Measurements from ENCODE around the gene COIL. TPM values are rescaled to one million over a fixed set of nuclear protein-coding genes. Genes with fewer than 3 reads are reported as not detected.

Gene COIL
- total RNA-seq, 1 experiment from 2014 or later: 31.2 TPM

DNA sequence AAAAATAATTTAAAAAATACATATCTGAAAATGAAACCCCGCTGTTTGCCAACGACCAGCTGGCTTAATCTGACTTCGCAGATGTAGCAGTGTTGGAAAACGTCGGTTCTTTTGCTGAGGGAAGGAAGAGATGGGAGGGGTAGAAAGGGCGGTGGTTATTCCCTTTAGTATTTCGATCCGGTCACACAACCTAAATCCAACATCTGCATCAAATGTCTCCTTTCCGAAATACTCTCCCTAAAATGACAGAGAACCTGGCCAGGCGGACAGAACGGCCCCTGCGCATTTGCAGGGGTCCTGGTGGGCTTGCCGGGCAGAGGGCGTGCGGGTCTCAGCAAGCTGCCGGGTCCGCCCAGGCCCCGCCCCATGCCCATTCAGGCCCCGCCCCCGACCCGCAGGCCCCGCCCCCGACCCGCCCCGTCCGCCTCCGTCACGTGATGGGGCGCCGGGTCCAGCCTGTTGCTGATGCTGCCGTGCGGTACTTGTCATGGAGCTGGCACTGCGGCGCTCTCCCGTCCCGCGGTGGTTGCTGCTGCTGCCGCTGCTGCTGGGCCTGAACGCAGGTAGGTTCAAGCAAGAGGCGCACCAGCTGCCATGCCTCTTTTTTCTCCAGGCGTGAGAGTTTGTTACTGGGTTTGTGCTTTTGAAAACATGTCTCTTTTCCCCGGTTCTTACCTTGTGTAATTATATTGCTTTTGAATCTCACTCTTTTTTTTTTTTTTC, 17.0 kb upstream of the COIL start, which contains the start of gene SCPEP1:
Gene SCPEP1 (plus strand): TSS at position 459 of the 723 bp plus-strand sequence. CDS start 29 bp downstream, at position 488.
- no peaks in the 10 kb centered on the region for H4K20me1 ChIP-seq (ENCODE audit: insufficient read depth)
- CTCF ChIA-PET: interaction anchor here (0.6 to 2.1 kb wide), 6 partner anchors 9 to 158 kb away, joined by 3 to 7 read pairs (median 3); partner anchors contain the start of genes AKAP1 and COIL
- no peaks in the 10 kb centered on the region for H3K79me2 ChIP-seq (ENCODE audit: insufficient read depth, low read length)
- RAD21 ChIA-PET (ENCODE audit: low non-redundant PET in 1 of 2, low total read pairs in 2 of 2, uncharacterized antibody in 2 of 2, unreplicated experiment in 2 of 2): no interaction called here
- peaks cover 8 to 14% of the 10 kb centered on the region in 2 experiments; a peak in 3 of 4 replicates for H3K4me1 ChIP-seq (ENCODE audit: control insufficient read depth in 1 of 2, insufficient read depth in 2 of 2, low read length in 2 of 2)
- H3K4me3 ChIP-seq (replicated peaks in 1 of 2; ENCODE audit: low read depth in 1 of 2, low read length in 2 of 2): peak within 1 kb of the TSS; percentile 60 to 74
- no peaks in the 10 kb centered on the region for H3K9me3 ChIP-seq (ENCODE audit: control insufficient read depth in 1 of 2, insufficient read depth in 1 of 2, low read depth in 1 of 2, low read length in 2 of 2)
- no peaks in the 10 kb centered on the region for H3K36me3 ChIP-seq (ENCODE audit: control insufficient read depth in 1 of 2, insufficient read depth in 2 of 2, low read length in 2 of 2)
- POLR2A ChIA-PET: interaction anchor here (0.6 to 2.5 kb wide), 10 partner anchors 10 to 208 kb away, joined by 3 to 11 read pairs (median 4); partner anchors contain the start of genes COIL and TRIM25
- peak within 1 kb of the TSS; percentile 97 for H2AFZ ChIP-seq (ENCODE audit: low read depth, low read length, poor library complexity, severe bottlenecking)
- H3K27me3 ChIP-seq (ENCODE audit: insufficient read depth, low read length): no peaks in the 10 kb centered on the region
- DNase-seq (ENCODE audit: low read depth, low spot score) (peak; percentile 60), ATAC-seq (peak; percentile 94)
- peak within 1 kb of the TSS; percentile 95 for H3K4me2 ChIP-seq (ENCODE audit: low read length)
- BruUV-seq (replicated peaks): no TSS peak
- TF ChIP-seq TCF7L2 (IDR thresholded peaks at IDR 0.05; ENCODE audit: borderline replicate concordance, extremely low read depth, insufficient read depth, insufficient read length) (no peak), CBX3 (IDR thresholded peaks at IDR 0.05; ENCODE audit: low read depth) (peak; percentile 45; the same call in 1 of the 2 replicates), JUND (IDR thresholded peaks at IDR 0.05) (no peak), POLR2AphosphoS5 (IDR thresholded peaks at IDR 0.05; ENCODE audit: low read depth, low read length) (peak; percentile 84), YY1 (IDR thresholded peaks at IDR 0.05; ENCODE audit: extremely low read depth, insufficient replicate concordance, low read depth, low read length) (peak; percentile 32), SP1 (IDR thresholded peaks at IDR 0.05; ENCODE audit: low read depth) (peak; percentile 12; the same call in 1 of the 2 replicates), SIN3A (IDR thresholded peaks at IDR 0.05; ENCODE audit: low read depth) (peak; percentile 71), ELF1 (IDR thresholded peaks at IDR 0.05; ENCODE audit: borderline replicate concordance, low read depth) (no peak), EZH2 (IDR thresholded peaks at IDR 0.05) (no peak), FOSL1 (IDR thresholded peaks at IDR 0.05; ENCODE audit: low read depth) (no peak), EZH2phosphoT487 (IDR thresholded peaks at IDR 0.05; ENCODE audit: borderline replicate concordance) (no peak), EGR1 (IDR thresholded peaks at IDR 0.05; ENCODE audit: low read depth) (no peak), ZFX (IDR thresholded peaks at IDR 0.05) (no peak), ZNF274 (IDR thresholded peaks at IDR 0.05; ENCODE audit: low read depth, low read length) (no peak), POLR2A (IDR thresholded peaks at IDR 0.05; ENCODE audit: borderline replicate concordance, extremely low read depth, insufficient read depth, insufficient read length) (peak; percentile 58)
- TF ChIP-seq, protein P1, sequence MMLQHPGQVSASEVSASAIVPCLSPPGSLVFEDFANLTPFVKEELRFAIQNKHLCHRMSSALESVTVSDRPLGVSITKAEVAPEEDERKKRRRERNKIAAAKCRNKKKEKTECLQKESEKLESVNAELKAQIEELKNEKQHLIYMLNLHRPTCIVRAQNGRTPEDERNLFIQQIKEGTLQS (IDR thresholded peaks at IDR 0.05): no peak
- TF ChIP-seq, protein P2, sequence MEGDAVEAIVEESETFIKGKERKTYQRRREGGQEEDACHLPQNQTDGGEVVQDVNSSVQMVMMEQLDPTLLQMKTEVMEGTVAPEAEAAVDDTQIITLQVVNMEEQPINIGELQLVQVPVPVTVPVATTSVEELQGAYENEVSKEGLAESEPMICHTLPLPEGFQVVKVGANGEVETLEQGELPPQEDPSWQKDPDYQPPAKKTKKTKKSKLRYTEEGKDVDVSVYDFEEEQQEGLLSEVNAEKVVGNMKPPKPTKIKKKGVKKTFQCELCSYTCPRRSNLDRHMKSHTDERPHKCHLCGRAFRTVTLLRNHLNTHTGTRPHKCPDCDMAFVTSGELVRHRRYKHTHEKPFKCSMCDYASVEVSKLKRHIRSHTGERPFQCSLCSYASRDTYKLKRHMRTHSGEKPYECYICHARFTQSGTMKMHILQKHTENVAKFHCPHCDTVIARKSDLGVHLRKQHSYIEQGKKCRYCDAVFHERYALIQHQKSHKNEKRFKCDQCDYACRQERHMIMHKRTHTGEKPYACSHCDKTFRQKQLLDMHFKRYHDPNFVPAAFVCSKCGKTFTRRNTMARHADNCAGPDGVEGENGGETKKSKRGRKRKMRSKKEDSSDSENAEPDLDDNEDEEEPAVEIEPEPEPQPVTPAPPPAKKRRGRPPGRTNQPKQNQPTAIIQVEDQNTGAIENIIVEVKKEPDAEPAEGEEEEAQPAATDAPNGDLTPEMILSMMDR (IDR thresholded peaks at IDR 0.05 in 2 of 3, conservative IDR thresholded peaks at IDR 0.05 in 1 of 3; ENCODE audit: borderline replicate concordance in 1 of 3, insufficient read depth in 1 of 3, low read depth in 2 of 3, low read length in 2 of 3): no peak
- TF ChIP-seq, protein P3, sequence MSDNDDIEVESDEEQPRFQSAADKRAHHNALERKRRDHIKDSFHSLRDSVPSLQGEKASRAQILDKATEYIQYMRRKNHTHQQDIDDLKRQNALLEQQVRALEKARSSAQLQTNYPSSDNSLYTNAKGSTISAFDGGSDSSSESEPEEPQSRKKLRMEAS (IDR thresholded peaks at IDR 0.05): peak; percentile 72
- TF ChIP-seq, protein P4, sequence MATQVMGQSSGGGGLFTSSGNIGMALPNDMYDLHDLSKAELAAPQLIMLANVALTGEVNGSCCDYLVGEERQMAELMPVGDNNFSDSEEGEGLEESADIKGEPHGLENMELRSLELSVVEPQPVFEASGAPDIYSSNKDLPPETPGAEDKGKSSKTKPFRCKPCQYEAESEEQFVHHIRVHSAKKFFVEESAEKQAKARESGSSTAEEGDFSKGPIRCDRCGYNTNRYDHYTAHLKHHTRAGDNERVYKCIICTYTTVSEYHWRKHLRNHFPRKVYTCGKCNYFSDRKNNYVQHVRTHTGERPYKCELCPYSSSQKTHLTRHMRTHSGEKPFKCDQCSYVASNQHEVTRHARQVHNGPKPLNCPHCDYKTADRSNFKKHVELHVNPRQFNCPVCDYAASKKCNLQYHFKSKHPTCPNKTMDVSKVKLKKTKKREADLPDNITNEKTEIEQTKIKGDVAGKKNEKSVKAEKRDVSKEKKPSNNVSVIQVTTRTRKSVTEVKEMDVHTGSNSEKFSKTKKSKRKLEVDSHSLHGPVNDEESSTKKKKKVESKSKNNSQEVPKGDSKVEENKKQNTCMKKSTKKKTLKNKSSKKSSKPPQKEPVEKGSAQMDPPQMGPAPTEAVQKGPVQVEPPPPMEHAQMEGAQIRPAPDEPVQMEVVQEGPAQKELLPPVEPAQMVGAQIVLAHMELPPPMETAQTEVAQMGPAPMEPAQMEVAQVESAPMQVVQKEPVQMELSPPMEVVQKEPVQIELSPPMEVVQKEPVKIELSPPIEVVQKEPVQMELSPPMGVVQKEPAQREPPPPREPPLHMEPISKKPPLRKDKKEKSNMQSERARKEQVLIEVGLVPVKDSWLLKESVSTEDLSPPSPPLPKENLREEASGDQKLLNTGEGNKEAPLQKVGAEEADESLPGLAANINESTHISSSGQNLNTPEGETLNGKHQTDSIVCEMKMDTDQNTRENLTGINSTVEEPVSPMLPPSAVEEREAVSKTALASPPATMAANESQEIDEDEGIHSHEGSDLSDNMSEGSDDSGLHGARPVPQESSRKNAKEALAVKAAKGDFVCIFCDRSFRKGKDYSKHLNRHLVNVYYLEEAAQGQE (IDR thresholded peaks at IDR 0.05; ENCODE audit: low read depth): no peak
- intact Hi-C loops (cut with micrococcal nuclease): no loop called here
- H3K9me2 ChIP-seq (ENCODE audit: insufficient read depth): no peaks in the 10 kb centered on the region
- H3K9ac ChIP-seq (ENCODE audit: low read length): peak within 1 kb of the TSS; percentile 60
- H3K27ac ChIP-seq (ENCODE audit: low read depth, low read length): no peak within 1 kb of the TSS
